HEK293 (cell line): ENCODE results near the gene PLXNA3.
A peak's percentile ranks its signal among the peaks of the same experiment; 100 is the strongest.

Source experiments
- GLIS2 ChIP-seq: fragments of 450-650 bp; formaldehyde crosslinking; IDR thresholded peaks from 2 replicates; pipeline ENCODE4 v1.5.1; 2016; ENCODE audit warnings: missing biosample characterization, missing genetic modification characterization
- HOXA7 ChIP-seq: sonication (generic); formaldehyde crosslinking; IDR thresholded peaks from 2 replicates; pipeline ENCODE4 v1.8.1; 2022; ENCODE audit warnings: missing genetic modification reagents, borderline replicate concordance
- KLF8 ChIP-seq: fragments of 450-650 bp; formaldehyde crosslinking; IDR thresholded peaks from 2 replicates; pipeline ENCODE4 v1.5.1; 2016; ENCODE audit warnings: missing biosample characterization, missing genetic modification characterization
- MEIS1 ChIP-seq: sonication (generic); formaldehyde crosslinking; IDR thresholded peaks from 2 replicates; pipeline ENCODE4 v1.8.1; 2022; ENCODE audit warnings: missing genetic modification reagents, mild to moderate bottlenecking, borderline replicate concordance
- OVOL3 ChIP-seq: fragments of 450-650 bp; formaldehyde crosslinking; IDR thresholded peaks from 2 replicates; pipeline ENCODE4 v1.5.1; 2016; ENCODE audit warnings: missing biosample characterization, missing genetic modification characterization
- PATZ1 ChIP-seq: fragments of 450-650 bp; formaldehyde crosslinking; IDR thresholded peaks from 2 replicates; pipeline ENCODE4 v1.5.1; 2016; ENCODE audit warnings: missing biosample characterization, missing genetic modification characterization
- SALL2 ChIP-seq: fragments of 450-650 bp; formaldehyde crosslinking; IDR thresholded peaks from 2 replicates; pipeline ENCODE4 v1.5.0; 2017; ENCODE audit warnings: missing biosample characterization, mild to moderate bottlenecking, missing genetic modification characterization, borderline replicate concordance
- TCF7L2 ChIP-seq: IDR thresholded peaks from 2 replicates; pipeline ENCODE4 v1.6.1; 2011; ENCODE audit warnings: low read depth, mild to moderate bottlenecking, inconsistent platforms, low read length, moderate library complexity, borderline replicate concordance
- ZBTB20 ChIP-seq: fragments of 450-650 bp; formaldehyde crosslinking; IDR thresholded peaks from 2 replicates; pipeline ENCODE4 v1.5.1; 2016; ENCODE audit warnings: missing biosample characterization, missing genetic modification characterization
- ZBTB21 ChIP-seq: fragments of 450-650 bp; formaldehyde crosslinking; IDR thresholded peaks from 2 replicates; pipeline ENCODE4 v1.5.1; 2017; ENCODE audit warnings: missing biosample characterization, missing genetic modification characterization
- ZBTB8A ChIP-seq: fragments of 450-650 bp; formaldehyde crosslinking; IDR thresholded peaks from 2 replicates; pipeline ENCODE4 v1.5.1; 2016; ENCODE audit warnings: missing biosample characterization, missing genetic modification characterization
- ZFP41 ChIP-seq: fragments of 450-650 bp; formaldehyde crosslinking; IDR thresholded peaks from 2 replicates; pipeline ENCODE4 v1.5.1; 2016; ENCODE audit warnings: missing biosample characterization, missing genetic modification characterization, borderline replicate concordance
- ZNF114 ChIP-seq: fragments of 450-650 bp; formaldehyde crosslinking; IDR thresholded peaks from 2 replicates; pipeline ENCODE4 v1.5.0; 2017; ENCODE audit warnings: missing biosample characterization, missing genetic modification characterization
- ZNF155 ChIP-seq: fragments of 450-650 bp; formaldehyde crosslinking; IDR thresholded peaks from 2 replicates; pipeline ENCODE4 v1.5.1; 2016; ENCODE audit warnings: missing biosample characterization, missing genetic modification characterization
- ZNF221 ChIP-seq: fragments of 450-650 bp; formaldehyde crosslinking; IDR thresholded peaks from 2 replicates; pipeline ENCODE4 v1.5.1; 2017; ENCODE audit warnings: missing biosample characterization, missing genetic modification characterization, borderline replicate concordance
- ZNF23 ChIP-seq: fragments of 450-650 bp; formaldehyde crosslinking; IDR thresholded peaks from 2 replicates; pipeline ENCODE4 v1.5.1; 2016; ENCODE audit warnings: missing biosample characterization, missing genetic modification characterization, borderline replicate concordance
- ZNF391 ChIP-seq: fragments of 450-650 bp; formaldehyde crosslinking; IDR thresholded peaks from 2 replicates; pipeline ENCODE4 v1.5.1; 2016; ENCODE audit warnings: low read depth, missing biosample characterization, missing genetic modification characterization, borderline replicate concordance
- ZNF404 ChIP-seq: fragments of 450-650 bp; formaldehyde crosslinking; IDR thresholded peaks from 2 replicates; pipeline ENCODE4 v1.5.1; 2017; ENCODE audit warnings: missing biosample characterization, missing genetic modification characterization
- ZNF513 ChIP-seq: fragments of 450-650 bp; IDR thresholded peaks from 2 replicates; pipeline ENCODE4 v1.5.1; 2018; ENCODE audit warnings: missing biosample characterization, missing genetic modification characterization
- ZNF560 ChIP-seq: fragments of 450-650 bp; formaldehyde crosslinking; IDR thresholded peaks from 2 replicates; pipeline ENCODE4 v1.5.1; 2017; ENCODE audit warnings: missing biosample characterization, missing genetic modification characterization, borderline replicate concordance
- ZNF629 ChIP-seq: fragments of 450-650 bp; formaldehyde crosslinking; IDR thresholded peaks from 2 replicates; pipeline ENCODE4 v1.5.1; 2017; ENCODE audit warnings: missing biosample characterization, missing genetic modification characterization
- ZNF639 ChIP-seq: fragments of 450-650 bp; formaldehyde crosslinking; IDR thresholded peaks from 2 replicates; pipeline ENCODE4 v1.5.1; 2016; ENCODE audit warnings: missing biosample characterization, missing genetic modification characterization
- ZNF707 ChIP-seq: fragments of 450-650 bp; formaldehyde crosslinking; IDR thresholded peaks from 2 replicates; pipeline ENCODE4 v1.5.1; 2016; ENCODE audit warnings: missing biosample characterization, missing genetic modification characterization
- ZNF768 ChIP-seq: fragments of 450-650 bp; formaldehyde crosslinking; IDR thresholded peaks from 2 replicates; pipeline ENCODE4 v1.5.1; 2018; ENCODE audit warnings: missing biosample characterization, mild to moderate bottlenecking, missing genetic modification characterization
- ZNF791 ChIP-seq: fragments of 450-650 bp; formaldehyde crosslinking; IDR thresholded peaks from 2 replicates; pipeline ENCODE4 v1.5.1; 2016; ENCODE audit warnings: missing biosample characterization, missing genetic modification characterization
- TF ChIP-seq, protein P1 (sequence below): fragments of 450-650 bp; formaldehyde crosslinking; conservative IDR thresholded peaks from 2 replicates; pipeline ENCODE4 v1.5.1; 2016; ENCODE audit warnings: low read depth, missing biosample characterization, missing genetic modification characterization
- TF ChIP-seq, protein P2 (sequence below): fragments of 450-650 bp; formaldehyde crosslinking; IDR thresholded peaks from 2 replicates; pipeline ENCODE4 v1.5.1; 2016; ENCODE audit warnings: missing biosample characterization, missing genetic modification characterization
- TF ChIP-seq, protein P3 (sequence below): fragments of 450-650 bp; formaldehyde crosslinking; IDR thresholded peaks from 2 replicates; pipeline ENCODE4 v1.5.1; 2017; ENCODE audit warnings: missing biosample characterization, missing genetic modification characterization
- TF ChIP-seq, protein P4 (sequence below): fragments of 450-650 bp; formaldehyde crosslinking; IDR thresholded peaks from 2 replicates; pipeline ENCODE4 v1.5.1; 2017; ENCODE audit warnings: missing biosample characterization, mild to moderate bottlenecking, missing genetic modification characterization, moderate library complexity

Gene PLXNA3

DNA sequence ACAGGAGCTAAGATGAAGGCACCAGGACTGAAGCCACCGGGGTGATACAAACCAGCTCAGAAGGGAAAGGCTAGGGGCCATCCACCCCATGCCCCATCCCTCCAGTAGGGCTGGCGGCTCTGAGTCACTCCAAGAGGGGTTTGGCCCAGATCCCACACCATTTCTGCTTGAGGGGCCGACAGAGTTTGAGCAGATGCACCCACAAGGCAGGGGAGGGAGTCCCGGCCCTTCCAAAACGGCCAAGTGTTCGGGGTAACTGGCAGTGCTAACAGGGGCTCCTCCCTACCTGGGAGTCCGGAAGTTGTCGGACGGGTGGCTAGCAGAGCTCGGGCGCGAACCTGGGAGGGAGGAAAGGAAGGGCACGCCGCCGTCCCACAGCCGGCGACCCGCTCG, 31.9 kb downstream of the PLXNA3 start (continued):
- no peak for TF ChIP-seq ZNF513 (tag by site-specific recombination)
- no peak for TF ChIP-seq ZNF629 (tag by site-specific recombination)
- TF ChIP-seq GLIS2 (tag by site-specific recombination), result peak; percentile 53; the same call in 1 of the 2 replicates
- TF ChIP-seq, protein P1, sequence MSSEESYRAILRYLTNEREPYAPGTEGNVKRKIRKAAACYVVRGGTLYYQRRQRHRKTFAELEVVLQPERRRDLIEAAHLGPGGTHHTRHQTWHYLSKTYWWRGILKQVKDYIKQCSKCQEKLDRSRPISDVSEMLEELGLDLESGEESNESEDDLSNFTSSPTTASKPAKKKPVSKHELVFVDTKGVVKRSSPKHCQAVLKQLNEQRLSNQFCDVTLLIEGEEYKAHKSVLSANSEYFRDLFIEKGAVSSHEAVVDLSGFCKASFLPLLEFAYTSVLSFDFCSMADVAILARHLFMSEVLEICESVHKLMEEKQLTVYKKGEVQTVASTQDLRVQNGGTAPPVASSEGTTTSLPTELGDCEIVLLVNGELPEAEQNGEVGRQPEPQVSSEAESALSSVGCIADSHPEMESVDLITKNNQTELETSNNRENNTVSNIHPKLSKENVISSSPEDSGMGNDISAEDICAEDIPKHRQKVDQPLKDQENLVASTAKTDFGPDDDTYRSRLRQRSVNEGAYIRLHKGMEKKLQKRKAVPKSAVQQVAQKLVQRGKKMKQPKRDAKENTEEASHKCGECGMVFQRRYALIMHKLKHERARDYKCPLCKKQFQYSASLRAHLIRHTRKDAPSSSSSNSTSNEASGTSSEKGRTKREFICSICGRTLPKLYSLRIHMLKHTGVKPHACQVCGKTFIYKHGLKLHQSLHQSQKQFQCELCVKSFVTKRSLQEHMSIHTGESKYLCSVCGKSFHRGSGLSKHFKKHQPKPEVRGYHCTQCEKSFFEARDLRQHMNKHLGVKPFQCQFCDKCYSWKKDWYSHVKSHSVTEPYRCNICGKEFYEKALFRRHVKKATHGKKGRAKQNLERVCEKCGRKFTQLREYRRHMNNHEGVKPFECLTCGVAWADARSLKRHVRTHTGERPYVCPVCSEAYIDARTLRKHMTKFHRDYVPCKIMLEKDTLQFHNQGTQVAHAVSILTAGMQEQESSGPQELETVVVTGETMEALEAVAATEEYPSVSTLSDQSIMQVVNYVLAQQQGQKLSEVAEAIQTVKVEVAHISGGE (tag by site-specific recombination), result 0 out of 2 replicates have a peak, but pooled peaks have one; percentile 21
- TF ChIP-seq HOXA7 (CRISPR knock-in tag), result no peak
- TF ChIP-seq ZNF404 (tag by site-specific recombination), result no peak
- no peak for TF ChIP-seq ZNF768 (tag by site-specific recombination)
- 0 out of 2 replicates have a peak, but pooled peaks have one; percentile 10 for TF ChIP-seq ZBTB20 (tag by site-specific recombination)
- TF ChIP-seq, protein P2, sequence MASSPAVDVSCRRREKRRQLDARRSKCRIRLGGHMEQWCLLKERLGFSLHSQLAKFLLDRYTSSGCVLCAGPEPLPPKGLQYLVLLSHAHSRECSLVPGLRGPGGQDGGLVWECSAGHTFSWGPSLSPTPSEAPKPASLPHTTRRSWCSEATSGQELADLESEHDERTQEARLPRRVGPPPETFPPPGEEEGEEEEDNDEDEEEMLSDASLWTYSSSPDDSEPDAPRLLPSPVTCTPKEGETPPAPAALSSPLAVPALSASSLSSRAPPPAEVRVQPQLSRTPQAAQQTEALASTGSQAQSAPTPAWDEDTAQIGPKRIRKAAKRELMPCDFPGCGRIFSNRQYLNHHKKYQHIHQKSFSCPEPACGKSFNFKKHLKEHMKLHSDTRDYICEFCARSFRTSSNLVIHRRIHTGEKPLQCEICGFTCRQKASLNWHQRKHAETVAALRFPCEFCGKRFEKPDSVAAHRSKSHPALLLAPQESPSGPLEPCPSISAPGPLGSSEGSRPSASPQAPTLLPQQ (tag by site-specific recombination), result no peak
- TF ChIP-seq ZNF221, result no peak
- peak; percentile 43; the same call in 1 of the 2 replicates for TF ChIP-seq PATZ1 (tag by site-specific recombination)
- TF ChIP-seq, protein P3, sequence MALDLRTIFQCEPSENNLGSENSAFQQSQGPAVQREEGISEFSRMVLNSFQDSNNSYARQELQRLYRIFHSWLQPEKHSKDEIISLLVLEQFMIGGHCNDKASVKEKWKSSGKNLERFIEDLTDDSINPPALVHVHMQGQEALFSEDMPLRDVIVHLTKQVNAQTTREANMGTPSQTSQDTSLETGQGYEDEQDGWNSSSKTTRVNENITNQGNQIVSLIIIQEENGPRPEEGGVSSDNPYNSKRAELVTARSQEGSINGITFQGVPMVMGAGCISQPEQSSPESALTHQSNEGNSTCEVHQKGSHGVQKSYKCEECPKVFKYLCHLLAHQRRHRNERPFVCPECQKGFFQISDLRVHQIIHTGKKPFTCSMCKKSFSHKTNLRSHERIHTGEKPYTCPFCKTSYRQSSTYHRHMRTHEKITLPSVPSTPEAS, result no peak
- TF ChIP-seq ZNF155 (tag by site-specific recombination), result no peak
- no peak for TF ChIP-seq ZNF114
- TF ChIP-seq ZNF639 (tag by site-specific recombination), result no peak
- no peak for TF ChIP-seq ZBTB8A (tag by site-specific recombination)
- no peak for TF ChIP-seq SALL2 (tag by site-specific recombination)
- TF ChIP-seq ZNF560 (tag by site-specific recombination), result no peak
- no peak for TF ChIP-seq OVOL3 (tag by site-specific recombination)
- TF ChIP-seq ZFP41 (tag by site-specific recombination), result no peak
- TF ChIP-seq, protein P4, sequence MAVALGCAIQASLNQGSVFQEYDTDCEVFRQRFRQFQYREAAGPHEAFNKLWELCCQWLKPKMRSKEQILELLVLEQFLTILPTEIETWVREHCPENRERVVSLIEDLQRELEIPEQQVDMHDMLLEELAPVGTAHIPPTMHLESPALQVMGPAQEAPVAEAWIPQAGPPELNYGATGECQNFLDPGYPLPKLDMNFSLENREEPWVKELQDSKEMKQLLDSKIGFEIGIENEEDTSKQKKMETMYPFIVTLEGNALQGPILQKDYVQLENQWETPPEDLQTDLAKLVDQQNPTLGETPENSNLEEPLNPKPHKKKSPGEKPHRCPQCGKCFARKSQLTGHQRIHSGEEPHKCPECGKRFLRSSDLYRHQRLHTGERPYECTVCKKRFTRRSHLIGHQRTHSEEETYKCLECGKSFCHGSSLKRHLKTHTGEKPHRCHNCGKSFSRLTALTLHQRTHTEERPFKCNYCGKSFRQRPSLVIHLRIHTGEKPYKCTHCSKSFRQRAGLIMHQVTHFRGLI (tag by site-specific recombination), result no peak
- TF ChIP-seq MEIS1 (CRISPR knock-in tag), result no peak
- no peak for TF ChIP-seq ZNF391
- TF ChIP-seq ZNF791 (tag by site-specific recombination), result no peak
- no peak for TF ChIP-seq TCF7L2
- TF ChIP-seq ZNF707 (tag by site-specific recombination), result no peak
- no peak for TF ChIP-seq KLF8 (tag by site-specific recombination)
- no peak for TF ChIP-seq ZBTB21
- no peak for TF ChIP-seq ZNF23 (tag by site-specific recombination)
